K562 (cell line): ENCODE results near the gene BEST2. TPM values are rescaled to one million over a fixed set of nuclear protein-coding genes. Genes with fewer than 3 reads are reported as not detected.

Experiments
- ATAC-seq: fragments of 200-7000 bp; cut with Tn5 transposase; 3 replicates; pipeline ENCODE4 v1.9.1; 2020; ENCODE audit warnings: moderate library complexity
- BruUV-seq: library from RNA; stranded (reverse); fragments of 400-500 nt; replicated peaks from 2 replicates; lab custom pipeline; 2021; lab: Mats Ljungman, UMichigan
- CTCF ChIA-PET: fragments of 300-600 bp; formaldehyde crosslinking; extraction: SDS; loops from one replicate; lab custom pipeline; 2021; ENCODE audit warnings: low intra/inter-chr PET ratio; lab: Yijun Ruan, JAX
- POLR2A ChIA-PET: fragments of 300-600, 350-650 bp; sonication (Branson Sonifier 250); formaldehyde crosslinking; extraction: SDS; loops from one replicate; lab custom pipeline; 2021; ENCODE audit warnings: antibody characterized with exemption, inconsistent platforms; lab: Yijun Ruan, JAX
- DNase-seq, 4 experiments: peaks; one replicate each; pipeline versions ENCODE4 v3.0.0 to v3.0.0-alpha.2; 2011 to 2018; ENCODE audit warnings: low spot score in 3 of 4, mixed read lengths in 3 of 4; ENCODE audit errors: extremely low read depth in 1 of 4
- FAIRE-seq: peaks from 2 replicates; lab custom pipeline; 2011; peaks lifted over from hg19 to GRCh38; lab: Jason Lieb, UNC
- H2AFZ ChIP-seq: 2 replicates; pipeline ENCODE4 v1.6.0; 2011; ENCODE audit warnings: low read depth, low read length, control low read depth, inconsistent platforms
- H3K27ac ChIP-seq: fragments of 200-600 bp; 3 replicates; pipeline ENCODE4 v1.8.0; 2011; ENCODE audit warnings: low read depth, mild to moderate bottlenecking, control low read depth, inconsistent platforms, low read length, moderate library complexity, mixed read lengths; ENCODE audit errors: extremely low read depth
- H3K27me3 ChIP-seq, 2 experiments: fragments of 300-600 bp in 1 of 2; 2 replicates in 1 of 2; 3 replicates in 1 of 2; pipeline versions ENCODE4 v1.6.0 to v1.8.0; 2011; ENCODE audit warnings: inconsistent platforms in 2 of 2, low read length in 2 of 2, mild to moderate bottlenecking in 1 of 2, mixed read lengths in 1 of 2, moderate library complexity in 1 of 2; ENCODE audit not compliant: control insufficient read depth in 2 of 2, insufficient read depth in 2 of 2
- H3K36me3 ChIP-seq: fragments of 300-600 bp; 3 replicates; pipeline ENCODE4 v1.8.0; 2011; ENCODE audit warnings: mild to moderate bottlenecking, low read length, inconsistent platforms; ENCODE audit not compliant: control insufficient read depth, insufficient read depth
- H3K4me1 ChIP-seq, 2 experiments: fragments of 200-600 bp in 1 of 2; replicated peaks in 1 of 2; 2 replicates in 1 of 2; 3 replicates in 1 of 2; pipeline versions ENCODE4 v1.5.1 to v1.8.0; 2011; ENCODE audit warnings: inconsistent platforms in 2 of 2, low read length in 2 of 2, mild to moderate bottlenecking in 1 of 2, mixed read lengths in 1 of 2, moderate library complexity in 1 of 2; ENCODE audit not compliant: control insufficient read depth in 2 of 2, insufficient read depth in 2 of 2
- H3K4me2 ChIP-seq: 2 replicates; pipeline ENCODE4 v1.6.1; 2011; ENCODE audit warnings: low read length, control low read depth, inconsistent platforms, mixed read lengths; ENCODE audit not compliant: insufficient read depth
- H3K4me3 ChIP-seq: fragments of 200-600 bp; sonication (generic), shearing (Covaris generic); 2 replicates; pipeline ENCODE4 v1.5.1; 2016; ENCODE audit warnings: control low read depth, inconsistent platforms
- H3K79me2 ChIP-seq: fragments of 200-600 bp; 3 replicates; pipeline ENCODE4 v1.8.0; 2011; ENCODE audit warnings: low read length, inconsistent platforms; ENCODE audit not compliant: control insufficient read depth, insufficient read depth
- H3K9ac ChIP-seq, 2 experiments: 2 replicates each; pipeline versions ENCODE4 v1.6.0 to v1.6.1; 2011; ENCODE audit warnings: low read depth in 2 of 2, low read length in 2 of 2, control low read depth in 1 of 2, inconsistent platforms in 1 of 2, mild to moderate bottlenecking in 1 of 2, mixed read lengths in 1 of 2; ENCODE audit not compliant: insufficient read depth in 1 of 2
- H3K9me1 ChIP-seq: one replicate; pipeline ENCODE4 v1.6.0; 2011; ENCODE audit warnings: inconsistent platforms, mild to moderate bottlenecking, low read length, moderate library complexity; ENCODE audit not compliant: control insufficient read depth, insufficient read depth
- H3K9me3 ChIP-seq: replicated peaks from 2 replicates; pipeline ENCODE4 v1.5.1; 2011; ENCODE audit warnings: low read depth, low read length, inconsistent platforms; ENCODE audit not compliant: control insufficient read depth, insufficient read depth
- H4K20me1 ChIP-seq: replicated peaks from 2 replicates; pipeline ENCODE4 v1.6.1; 2011; ENCODE audit warnings: low read length, inconsistent platforms, mixed read lengths; ENCODE audit not compliant: control insufficient read depth, insufficient read depth
- CTBP1 ChIP-seq: fragments of 450-650 bp; IDR thresholded peaks from 2 replicates; pipeline ENCODE4 v1.6.1; 2016; ENCODE audit warnings: borderline replicate concordance
- HDAC2 ChIP-seq: fragments of 450-650 bp; IDR thresholded peaks from 2 replicates; pipeline ENCODE4 v1.6.1; 2016; ENCODE audit warnings: mild to moderate bottlenecking
- HMG20B ChIP-seq: fragments of 250-450 bp; sonication (Bioruptor Pico); IDR thresholded peaks from 2 replicates; pipeline ENCODE4 v1.5.0; 2021; ENCODE audit warnings: mild to moderate bottlenecking
- HSF4 ChIP-seq: fragments of 250-450 bp; sonication (Bioruptor Pico); IDR thresholded peaks from 2 replicates; pipeline ENCODE4 v2.1.2; 2022; ENCODE audit warnings: mild to moderate bottlenecking, moderate library complexity, borderline replicate concordance
- MYBL2 ChIP-seq, 2 experiments: fragments of 450-650 bp in 1 of 2; sonication (generic) in 1 of 2; formaldehyde crosslinking in 1 of 2; IDR thresholded peaks; 2 replicates each; pipeline versions ENCODE4 v1.6.1 to v1.8.1; 2017 to 2022; ENCODE audit warnings: borderline replicate concordance in 1 of 2, inconsistent platforms in 1 of 2, low read depth in 1 of 2, mild to moderate bottlenecking in 1 of 2, missing genetic modification reagents in 1 of 2, moderate library complexity in 1 of 2
- RFX5 ChIP-seq: IDR thresholded peaks from 2 replicates; pipeline ENCODE4 v1.6.1; 2011; ENCODE audit warnings: low read depth, mild to moderate bottlenecking, improper control_type of control experiment, low read length
- SMARCC2 ChIP-seq: fragments of 450-650 bp; IDR thresholded peaks from 2 replicates; pipeline ENCODE4 v1.6.1; 2017; ENCODE audit warnings: antibody characterized with exemption, moderate library complexity, mild to moderate bottlenecking, low read depth
- TCF7L2 ChIP-seq: fragments of 150-350 bp; IDR thresholded peaks from 2 replicates; pipeline ENCODE4 v1.6.1; 2016; ENCODE audit warnings: low read depth, mild to moderate bottlenecking, low read length, moderate library complexity
- U2AF2 ChIP-seq: fragments of 200-400 bp; formaldehyde crosslinking; optimal IDR thresholded peaks from 2 replicates; pipeline ENCODE3; 2017; ENCODE audit warnings: low read depth, mild to moderate bottlenecking, low read length
- ZNF282 ChIP-seq: sonication (generic); formaldehyde crosslinking; IDR thresholded peaks from 2 replicates; pipeline ENCODE4 v1.8.1; 2023; ENCODE audit warnings: missing genetic modification reagents
- ZNF3 ChIP-seq: fragments of 250-450 bp; sonication (Bioruptor Pico); IDR thresholded peaks from 2 replicates; pipeline ENCODE4 v1.5.0; 2021; ENCODE audit warnings: mild to moderate bottlenecking, moderate library complexity
- ZNF780A ChIP-seq: fragments of 250-450 bp; sonication (Bioruptor Pico); IDR thresholded peaks from 2 replicates; pipeline ENCODE4 v1.5.0; 2021; ENCODE audit warnings: mild to moderate bottlenecking
- ZSCAN32 ChIP-seq: fragments of 450-650 bp; formaldehyde crosslinking; IDR thresholded peaks from 2 replicates; pipeline ENCODE4 v1.4.0; 2020; ENCODE audit warnings: mild to moderate bottlenecking, moderate library complexity
- WGBS: fragments of 100-300 bp; shearing (Covaris generic); methylation state at CpG from one replicate; pipeline ENCODE4 v1.1.6; 2016; ENCODE audit warnings: low coverage, mixed read lengths; ENCODE audit not compliant: insufficient coverage; ENCODE audit errors: missing lambda C conversion rate; 5-methylcytosine and 5-hydroxymethylcytosine counted together
- in situ Hi-C: fragments of 300-500 bp; cut with MboI; formaldehyde crosslinking; loops from 4 replicates; pipeline ENCODE4 v1.15.0; 2018; ENCODE audit warnings: inconsistent platforms, mixed read lengths
- intact Hi-C: fragments of 100-400 bp; cut with micrococcal nuclease; formaldehyde crosslinking; loops from 2 replicates; pipeline ENCODE4 v1.14.2; 2022
- polyA plus RNA-seq, 8 experiments: library from polyadenylated mRNA; depleted of rRNA in 4 of 8; stranded (reverse) in 5 of 8; unstranded in 3 of 8; fragments of >200 nt; fragmentation: Nextera tagmentation in 2 of 8; fragmentation: Illumina TruSeq in 1 of 8; extraction: Ambion mirVana in 2 of 8; extraction: Trizol in 1 of 8; gene quantifications; 2 replicates each; pipeline versions ENCODE4 v1.2.1 to v1.2.3, GENCODE V29; 2011 to 2014; ENCODE audit warnings: inconsistent platforms in 1 of 8, missing spikeins in 1 of 8
- total RNA-seq, 7 experiments: library from RNA; depleted of rRNA in 6 of 7; stranded (reverse); fragments of >200 nt in 6 of 7; fragmentation: Illumina TruSeq in 2 of 7; extraction: Trizol in 2 of 7; gene quantifications; 2 replicates each; pipeline versions ENCODE4 v1.2.1 to v1.2.3, GENCODE V29; 2011 to 2021; ENCODE audit warnings: low replicate concordance in 1 of 7
- TF ChIP-seq, protein P1 (sequence below): IDR thresholded peaks from 2 replicates; pipeline ENCODE4 v1.6.1; 2011; ENCODE audit warnings: borderline replicate concordance, low read depth, mild to moderate bottlenecking, moderate library complexity, low read length; ENCODE audit not compliant: insufficient read depth, poor library complexity, severe bottlenecking

BEST2 gene
- total and polyA plus RNA-seq, 9 of the 15 experiments (the other 6 are each of a cell fraction or from before 2014, with no cell fraction given) = not detected

DNA sequence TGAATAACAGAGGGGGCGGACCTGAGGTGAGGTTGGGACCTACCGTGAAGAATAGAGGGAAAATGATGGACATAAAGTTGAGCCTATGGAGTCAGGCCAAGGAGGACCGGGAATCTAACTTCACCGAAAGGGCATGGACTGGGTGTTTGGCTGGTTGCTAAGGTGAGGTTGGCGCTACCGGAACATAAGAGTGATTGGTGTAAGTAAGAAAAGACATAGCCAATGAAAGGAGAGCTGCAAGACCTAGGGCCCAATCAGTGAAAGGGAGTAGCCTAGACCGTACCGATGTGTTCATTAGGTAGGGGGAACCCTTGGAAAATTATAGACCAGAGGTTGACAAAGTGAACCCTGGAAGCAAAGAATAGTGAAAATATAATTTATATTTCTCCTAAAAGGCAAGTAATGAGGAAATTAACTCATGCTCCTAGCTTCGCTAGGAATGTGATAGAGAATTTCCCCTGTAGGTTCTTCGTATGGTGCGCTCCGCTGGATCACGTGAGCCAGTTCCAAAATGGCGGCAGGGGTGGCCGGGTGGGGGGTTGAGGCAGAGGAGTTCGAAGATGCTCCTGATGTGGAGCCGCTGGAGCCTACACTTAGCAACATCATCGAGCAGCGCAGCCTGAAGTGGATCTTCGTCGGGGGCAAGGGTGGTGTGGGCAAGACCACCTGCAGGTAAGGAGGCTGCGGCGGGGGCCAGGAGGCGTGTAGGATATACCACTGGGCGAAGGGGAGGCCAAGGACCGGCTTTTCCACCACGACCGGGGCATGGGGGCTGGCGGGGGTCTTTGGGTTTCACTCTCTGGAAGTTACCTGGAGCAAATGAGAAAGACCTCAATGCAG lies 14.4 kb upstream of the BEST2 start, which contains the start of gene GET3:
GET3 (plus strand) TSS at position 503 of the 840 bp plus-strand sequence; CDS start at position 512, 9 bp downstream.
- Histone ChIP-seq H4K20me1 (peaks cover 11% of the 10 kb centered on the region), H3K9me1 (no peaks in the 10 kb centered on the region), H3K27ac (peak within 1 kb of the TSS; percentile 97), H3K9ac (peak within 1 kb of the TSS; percentile 90 to 93), H3K36me3 (peaks cover 34% of the 10 kb centered on the region), H3K4me2 (peak within 1 kb of the TSS; percentile 99), H3K4me1 (peaks cover 11 to 25% of the 10 kb centered on the region in 2 experiments), H2AFZ (peak within 1 kb of the TSS; percentile 94), H3K4me3 (peak within 1 kb of the TSS; percentile 63), H3K79me2 (peaks cover 49% of the 10 kb centered on the region), H3K27me3 (no peaks in the 10 kb centered on the region), H3K9me3 (no peaks in the 10 kb centered on the region)
- FAIRE-seq (peak; percentile 100), DNase-seq (peak; percentile 86 to 98 (median 92)), ATAC-seq (peak; percentile 92)
- WGBS = under 1% methylated on average over 25 of the region's 29 CpGs
- BruUV-seq = no TSS peak
- in situ Hi-C loops (no loop called here), intact Hi-C loops (loop anchor here (1.0 kb wide), 1 partner anchor 21 kb away; no protein-coding TSS in a partner anchor)
- POLR2A ChIA-PET = interaction anchor here (0.6 to 2.2 kb wide), 14 partner anchors 9 to 416 kb away, joined by 3 to 10 read pairs (median 4); partner anchors contain the start of genes JUNB and TNPO2
- CTCF ChIA-PET = no interaction called here
- TF ChIP-seq SMARCC2 (no peak), ZSCAN32 (CRISPR knock-in tag) (no peak), MYBL2 (IDR thresholded peaks at IDR 0.05; ENCODE audit: low read depth) (peak; percentile 21; the same call in 1 of the 2 replicates), MYBL2 (CRISPR knock-in tag; IDR thresholded peaks at IDR 0.05; ENCODE audit: borderline replicate concordance) (no peak), U2AF2 (no peak), ZNF3 (CRISPR knock-in tag) (no peak), HSF4 (CRISPR knock-in tag) (no peak), HMG20B (CRISPR knock-in tag) (no peak), TCF7L2 (peak; percentile 94), HDAC2 (peak; percentile 97), ZNF282 (CRISPR knock-in tag) (no peak), CTBP1 (0 out of 2 replicates have a peak, but pooled peaks have one; percentile 19), ZNF780A (CRISPR knock-in tag) (no peak), RFX5 (0 out of 2 replicates have a peak, but pooled peaks have one; percentile 39)
- TF ChIP-seq, protein P1, sequence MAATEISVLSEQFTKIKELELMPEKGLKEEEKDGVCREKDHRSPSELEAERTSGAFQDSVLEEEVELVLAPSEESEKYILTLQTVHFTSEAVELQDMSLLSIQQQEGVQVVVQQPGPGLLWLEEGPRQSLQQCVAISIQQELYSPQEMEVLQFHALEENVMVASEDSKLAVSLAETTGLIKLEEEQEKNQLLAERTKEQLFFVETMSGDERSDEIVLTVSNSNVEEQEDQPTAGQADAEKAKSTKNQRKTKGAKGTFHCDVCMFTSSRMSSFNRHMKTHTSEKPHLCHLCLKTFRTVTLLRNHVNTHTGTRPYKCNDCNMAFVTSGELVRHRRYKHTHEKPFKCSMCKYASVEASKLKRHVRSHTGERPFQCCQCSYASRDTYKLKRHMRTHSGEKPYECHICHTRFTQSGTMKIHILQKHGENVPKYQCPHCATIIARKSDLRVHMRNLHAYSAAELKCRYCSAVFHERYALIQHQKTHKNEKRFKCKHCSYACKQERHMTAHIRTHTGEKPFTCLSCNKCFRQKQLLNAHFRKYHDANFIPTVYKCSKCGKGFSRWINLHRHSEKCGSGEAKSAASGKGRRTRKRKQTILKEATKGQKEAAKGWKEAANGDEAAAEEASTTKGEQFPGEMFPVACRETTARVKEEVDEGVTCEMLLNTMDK = no peak
